HepG2 (cell line): ENCODE results near the gene LCAT. TPM values are rescaled to one million over a fixed set of nuclear protein-coding genes. Genes with fewer than 3 reads are reported as not detected.
A peak's percentile ranks its signal among the peaks of the same experiment; 100 is the strongest.

Experiments used
- CHCHD3 ChIP-seq: sonication (generic); formaldehyde crosslinking; IDR thresholded peaks from 2 replicates; pipeline ENCODE4 v1.8.0; 2022; ENCODE audit warnings: mild to moderate bottlenecking, missing genetic modification reagents, moderate library complexity
- FOXP1 ChIP-seq, 2 experiments: fragments of 450-650 bp in 1 of 2; IDR thresholded peaks; 2 replicates each; pipeline ENCODE4 v1.6.1; 2017 to 2018; ENCODE audit warnings: antibody characterized with exemption in 1 of 2
- MTERF4 ChIP-seq: sonication (generic); formaldehyde crosslinking; IDR thresholded peaks from 2 replicates; pipeline ENCODE4 v1.8.0; 2023; ENCODE audit warnings: mild to moderate bottlenecking, missing genetic modification reagents
- POGK ChIP-seq: sonication (generic); formaldehyde crosslinking; conservative IDR thresholded peaks from 2 replicates; pipeline ENCODE4 v1.8.0; 2022; ENCODE audit warnings: mild to moderate bottlenecking, moderate library complexity, missing genetic modification reagents
- SKIL ChIP-seq: sonication (generic); formaldehyde crosslinking; IDR thresholded peaks from 2 replicates; pipeline ENCODE4 v1.8.0; 2022; ENCODE audit warnings: missing genetic modification reagents, mild to moderate bottlenecking, moderate library complexity, borderline replicate concordance
- SNAPC4 ChIP-seq: sonication (generic); formaldehyde crosslinking; IDR thresholded peaks from 2 replicates; pipeline ENCODE4 v1.4.0; 2020; ENCODE audit warnings: mild to moderate bottlenecking, missing genetic modification reagents
- YEATS4 ChIP-seq: sonication (generic); formaldehyde crosslinking; IDR thresholded peaks from 2 replicates; pipeline ENCODE4 v1.4.0; 2020; ENCODE audit warnings: missing genetic modification reagents, borderline replicate concordance
- ZNF672 ChIP-seq: sonication (generic); formaldehyde crosslinking; IDR thresholded peaks from 2 replicates; pipeline ENCODE4 v1.8.1; 2022; ENCODE audit warnings: missing genetic modification reagents
- ZNF816 ChIP-seq: sonication (generic); formaldehyde crosslinking; IDR thresholded peaks from 2 replicates; pipeline ENCODE4 v1.8.0; 2022; ENCODE audit warnings: missing genetic modification reagents, mild to moderate bottlenecking, borderline replicate concordance
- ZNF839 ChIP-seq: sonication (generic); formaldehyde crosslinking; IDR thresholded peaks from 2 replicates; pipeline ENCODE4 v1.4.0; 2020; ENCODE audit warnings: missing genetic modification reagents, mild to moderate bottlenecking, borderline replicate concordance
- polyA plus RNA-seq, 8 experiments: library from polyadenylated mRNA; depleted of rRNA in 3 of 8; stranded (reverse) in 7 of 8; unstranded in 1 of 8; fragments of >200 nt; fragmentation: Illumina TruSeq in 4 of 8; extraction: Trizol in 4 of 8; gene quantifications; 2 replicates each; pipeline versions ENCODE4 v1.2.1 to v1.2.3, GENCODE V29; 2011 to 2016; ENCODE audit warnings: low read depth in 4 of 8, missing spikeins in 1 of 8, mixed read lengths in 1 of 8; ENCODE audit not compliant: insufficient read depth in 1 of 8
- total RNA-seq, 5 experiments: library from RNA; depleted of rRNA; stranded (reverse); fragments of >200 nt; fragmentation: Illumina TruSeq; extraction: Trizol; gene quantifications; 2 replicates each; pipeline ENCODE4 v1.2.3, GENCODE V29; 2016; ENCODE audit warnings: low read depth in 1 of 5

LCAT gene
- total and polyA plus RNA-seq, 2 of the 13 experiments (the other 11 are each of a cell fraction or from before 2014, with no cell fraction given) = 36.1 to 38.9 TPM

GRCh38 chr16:67993207-67994039 is 49.5 kb upstream of the LCAT start (continued):
- TF ChIP-seq POGK (CRISPR knock-in tag) = no peak; the same call in 1 of the 2 replicates
- no peak for TF ChIP-seq FOXP1 (IDR thresholded peaks at IDR 0.05)
- 0 out of 2 replicates have a peak, but pooled peaks have one; percentile 9 for TF ChIP-seq FOXP1 (CRISPR knock-in tag; IDR thresholded peaks at IDR 0.05)
- 0 out of 2 replicates have a peak, but pooled peaks have one; percentile 21 for TF ChIP-seq SKIL
- TF ChIP-seq ZNF816 (CRISPR knock-in tag) = no peak
- TF ChIP-seq SNAPC4 (CRISPR knock-in tag) = peak; percentile 42; the same call in 1 of the 2 replicates
- peak; percentile 45; the same call in 1 of the 2 replicates for TF ChIP-seq MTERF4 (CRISPR knock-in tag)
- 0 out of 2 replicates have a peak, but pooled peaks have one; percentile 68 for TF ChIP-seq CHCHD3 (CRISPR knock-in tag)
- 0 out of 2 replicates have a peak, but pooled peaks have one; percentile 15 for TF ChIP-seq ZNF672 (CRISPR knock-in tag)
- TF ChIP-seq YEATS4 (CRISPR knock-in tag) = peak; percentile 90; the same call in 1 of the 2 replicates
- no peak for TF ChIP-seq ZNF839 (CRISPR knock-in tag)
